Measurements from ENCODE around the gene MAP3K6.

DNA sequence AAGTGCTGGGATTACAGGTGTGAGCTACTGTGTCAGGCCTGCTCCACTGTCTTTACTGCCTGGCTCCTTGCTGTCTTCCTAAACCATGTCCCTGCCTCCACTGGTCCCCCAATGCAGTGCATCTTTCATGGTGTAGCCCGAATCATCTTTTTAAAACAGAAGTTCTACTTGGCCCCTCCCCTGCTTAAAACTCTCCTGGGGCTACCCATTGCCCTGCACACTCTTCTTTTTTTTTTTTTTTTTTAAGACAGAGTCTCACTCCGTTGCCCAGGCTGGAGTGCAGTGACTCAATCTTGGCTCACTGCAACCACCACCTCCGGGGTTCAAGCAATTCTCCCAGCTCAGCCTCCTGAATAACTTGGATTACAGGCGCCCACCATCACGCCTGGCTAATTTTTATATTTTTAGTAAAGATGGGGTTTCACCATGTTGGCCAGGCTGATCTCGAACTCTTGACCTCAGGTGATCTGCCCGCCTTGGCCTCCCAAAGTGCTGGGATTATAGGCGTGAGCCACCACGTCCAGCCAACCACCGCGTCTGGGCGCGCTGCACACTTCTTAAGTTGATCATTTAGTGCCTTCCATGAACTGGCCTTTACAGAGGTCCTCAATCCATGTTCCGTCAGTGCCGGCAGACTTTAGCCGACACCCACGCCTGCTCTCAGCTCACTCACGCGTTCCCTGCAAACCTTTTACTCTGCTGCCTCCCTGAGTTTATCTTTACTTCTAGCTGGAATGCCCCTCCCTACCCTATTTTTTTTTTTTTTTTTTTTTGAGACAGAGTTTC is 5.5 kb upstream of the MAP3K6 start:
- no peak for TF ChIP-seq JUND (IDR thresholded peaks at IDR 0.05)
- no peak for TF ChIP-seq TAF1 (conservative IDR thresholded peaks at IDR 0.05)
- no peak for TF ChIP-seq CTCF (IDR thresholded peaks at IDR 0.05; ENCODE audit: low read depth, low read length, missing input control)
- no peak for TF ChIP-seq GABPA (IDR thresholded peaks at IDR 0.05 in 1 of 2, conservative IDR thresholded peaks at IDR 0.05 in 1 of 2)
- TF ChIP-seq RAD21 (IDR thresholded peaks at IDR 0.05): no peak
- TF ChIP-seq YY1 (IDR thresholded peaks at IDR 0.05): no peak
- no peak for TF ChIP-seq EGR1 (IDR thresholded peaks at IDR 0.05; ENCODE audit: low read depth in 2 of 2)
- no peak for TF ChIP-seq ZBTB33 (IDR thresholded peaks at IDR 0.05)
- TF ChIP-seq, protein P1, sequence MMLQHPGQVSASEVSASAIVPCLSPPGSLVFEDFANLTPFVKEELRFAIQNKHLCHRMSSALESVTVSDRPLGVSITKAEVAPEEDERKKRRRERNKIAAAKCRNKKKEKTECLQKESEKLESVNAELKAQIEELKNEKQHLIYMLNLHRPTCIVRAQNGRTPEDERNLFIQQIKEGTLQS (IDR thresholded peaks at IDR 0.05): no peak
- no peak for TF ChIP-seq NR2F2 (IDR thresholded peaks at IDR 0.05)
- TF ChIP-seq MAX (IDR thresholded peaks at IDR 0.05): no peak
- TF ChIP-seq REST (IDR thresholded peaks at IDR 0.05): no peak

Measured in liver (tissue), 3 donors.